GM21717 (cell line): ENCODE data around the gene SPDYE16.
A peak's percentile ranks its signal among the peaks of the same experiment; 100 is the strongest.
"Not testable (repeated sequence)": the region's sequence is repeated elsewhere in the genome, so short reads cannot be mapped to it uniquely, and the experiment has no call there.

ENCODE experiments used
- ATAC-seq: cut with Tn5 transposase; IDR thresholded peaks from one replicate; pipeline ENCODE4 v1.9.1; 2021; ENCODE audit warnings: mild to moderate bottlenecking, moderate library complexity; ENCODE audit not compliant: unreplicated experiment

Gene SPDYE16

GRCh38 chr7:76551992-76552391 is 8.9 kb upstream of the SPDYE16 start:
- not testable (repeated sequence) for ATAC-seq

- not testable (repeated sequence) for ATAC-seq
Observed at GRCh38 chr7:76549855-76550248, 6.8 kb upstream of the SPDYE16 start.

- ATAC-seq: peak; percentile 99
Observed at GRCh38 chr7:76549025-76549854, 6.1 kb upstream of the SPDYE16 start.

GRCh38 chr7:76531643-76532042 is 11.5 kb downstream of the SPDYE16 start:
- not testable (repeated sequence) for ATAC-seq

GRCh38 chr7:76526183-76526582 is 16.9 kb downstream of the SPDYE16 start:
- ATAC-seq: not testable (repeated sequence)

- not testable (repeated sequence) for ATAC-seq
Observed at GRCh38 chr7:76516932-76517331, 26.2 kb downstream of the SPDYE16 start.

GRCh38 chr7:76515999-76516443 is 27.1 kb downstream of the SPDYE16 start:
- no peak for ATAC-seq

GRCh38 chr7:76514926-76515771 is 27.9 kb downstream of the SPDYE16 start:
- ATAC-seq: no peak

GRCh38 chr7:76513817-76514799 is 29.0 kb downstream of the SPDYE16 start:
- ATAC-seq: no peak

GRCh38 chr7:76512941-76513816 is 29.9 kb downstream of the SPDYE16 start:
- ATAC-seq: no peak

GRCh38 chr7:76511911-76512885 is 30.9 kb downstream of the SPDYE16 start:
- not testable (repeated sequence) for ATAC-seq

GRCh38 chr7:76511200-76511910 is 31.7 kb downstream of the SPDYE16 start:
- not testable (repeated sequence) for ATAC-seq

- no peak for ATAC-seq
Observed at GRCh38 chr7:76509931-76510877, 32.9 kb downstream of the SPDYE16 start, which contains the start of gene UPK3B. UPK3B (plus strand) TSS chr7:76510552; CDS start chr7:76510653, 101 bp downstream.

- no peak for ATAC-seq
Observed at GRCh38 chr7:76507723-76508406, 35.2 kb downstream of the SPDYE16 start.

GRCh38 chr7:76506643-76507042 is 36.5 kb downstream of the SPDYE16 start:
- ATAC-seq: not testable (repeated sequence)

GRCh38 chr7:76506081-76506440 is 37.0 kb downstream of the SPDYE16 start:
- ATAC-seq: no peak
